COLO829 (cell line): ENCODE measurements around the gene ZC3H6.
"Not testable (repeated sequence)": the region's sequence is repeated elsewhere in the genome, so short reads cannot be mapped to it uniquely, and the experiment has no call there.

Source experiments
- DNase-seq: peaks from one replicate; pipeline ENCODE4 v3.0.0; 2012; ENCODE audit warnings: low spot score

The ZC3H6 gene

DNA sequence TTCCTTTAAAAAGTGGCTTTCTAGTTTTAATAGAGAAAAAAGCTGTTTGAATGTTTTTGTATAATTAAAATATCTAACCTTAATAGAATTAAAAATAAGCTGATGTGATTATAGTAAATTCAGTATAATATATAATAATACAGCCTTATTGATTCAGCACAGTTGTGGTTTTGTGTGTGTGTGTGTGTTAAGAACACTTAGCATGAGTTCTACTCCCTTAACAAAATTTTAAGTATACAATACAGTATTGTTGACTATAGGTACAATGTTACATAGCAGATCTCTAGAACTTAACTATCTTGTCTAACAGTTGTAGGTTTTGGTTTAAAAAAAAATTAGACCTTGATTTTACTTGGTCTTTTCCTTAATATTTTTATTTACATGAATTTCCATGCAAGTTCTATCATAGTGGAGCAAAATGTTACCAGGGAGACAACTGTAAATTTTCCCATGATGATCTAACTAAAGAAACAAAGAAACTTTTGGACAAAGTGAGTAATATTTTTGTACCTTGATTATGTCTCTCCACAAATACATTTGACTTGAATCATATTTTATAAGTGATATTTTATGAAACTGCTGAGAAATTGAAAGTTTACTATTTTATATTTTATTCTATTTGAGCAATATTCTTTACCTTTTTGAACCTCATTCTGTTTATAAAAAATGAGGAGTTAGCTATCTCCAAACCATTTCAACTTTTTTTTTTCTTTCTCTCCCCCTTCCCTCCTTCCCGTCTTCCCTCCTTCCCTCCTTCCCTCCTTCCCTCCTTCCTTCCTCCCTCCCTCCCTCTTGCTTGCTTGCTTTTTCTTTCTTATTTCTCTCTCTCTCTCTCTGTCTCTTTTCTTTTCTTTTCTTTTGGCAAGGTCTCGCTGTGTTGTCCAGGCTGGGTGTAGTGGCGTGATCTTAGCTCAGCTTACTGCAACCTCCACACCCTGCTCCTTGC lies 46.3 kb downstream of the ZC3H6 start:
- DNase-seq: no peak

DNA sequence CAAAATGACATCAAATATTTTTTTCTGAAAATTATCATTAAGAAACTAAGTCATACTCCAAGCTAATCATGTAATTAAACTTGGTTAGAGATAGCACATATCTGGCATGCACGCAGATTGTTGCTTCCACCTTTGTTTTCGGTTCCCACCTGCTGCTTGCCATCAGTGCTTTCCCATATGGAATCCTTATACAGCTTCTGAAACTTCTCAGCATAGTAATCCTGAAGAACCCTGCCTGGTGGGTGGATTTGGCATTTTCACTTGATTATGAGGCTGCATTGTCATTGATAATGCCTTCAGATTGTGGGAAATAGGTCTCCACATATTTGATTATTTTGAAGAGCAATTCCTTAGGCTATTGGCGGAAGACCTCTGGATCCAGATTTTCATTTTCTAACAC lies 47.5 kb downstream of the ZC3H6 start:
- DNase-seq: no peak

DNA sequence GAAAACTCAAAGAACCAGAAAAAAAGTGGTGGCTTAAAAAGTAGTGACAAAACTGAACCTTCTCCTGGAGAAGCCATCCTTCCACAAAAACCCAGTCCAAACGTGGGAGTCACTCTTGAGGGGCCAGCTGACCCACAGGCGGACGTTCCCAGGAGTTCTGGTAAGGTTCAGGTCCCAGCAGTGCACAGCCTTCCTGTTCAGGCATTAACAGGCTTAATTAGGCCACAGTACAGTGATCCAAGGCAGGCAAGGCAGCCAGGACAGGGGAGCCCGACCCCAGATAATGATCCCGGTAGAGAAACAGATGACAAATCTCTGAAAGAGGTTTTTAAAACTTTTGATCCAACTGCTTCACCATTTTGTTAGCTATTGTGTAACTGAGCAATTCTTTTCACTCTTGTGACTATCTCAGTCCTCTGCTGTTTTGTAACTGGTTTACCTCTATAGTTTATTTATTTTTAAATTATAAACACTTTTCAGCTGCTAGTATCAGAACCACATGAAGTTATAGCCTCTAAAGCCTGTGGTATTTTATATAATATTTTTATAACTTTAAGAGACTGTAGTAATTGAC lies 56.8 kb downstream of the ZC3H6 start:
- DNase-seq: no peak

DNA sequence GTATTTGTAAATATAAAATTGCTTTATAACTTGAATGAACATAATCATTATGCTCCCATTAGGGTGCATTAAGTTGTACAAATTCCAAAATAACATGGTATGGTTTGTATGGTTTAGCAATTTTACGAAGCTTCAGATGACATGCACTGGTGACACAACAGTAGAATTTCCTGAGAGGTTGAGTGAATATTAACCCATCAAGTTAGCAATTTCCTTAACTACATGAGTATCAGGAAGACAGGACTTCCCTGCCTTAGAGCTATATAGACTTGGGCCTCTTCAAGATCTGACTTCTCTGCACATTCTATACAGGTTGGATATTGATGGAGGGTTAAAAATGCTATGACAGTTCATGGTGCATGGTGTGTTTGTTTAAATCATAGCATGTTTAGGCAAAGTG lies 60.2 kb downstream of the ZC3H6 start:
- no peak for DNase-seq

DNA sequence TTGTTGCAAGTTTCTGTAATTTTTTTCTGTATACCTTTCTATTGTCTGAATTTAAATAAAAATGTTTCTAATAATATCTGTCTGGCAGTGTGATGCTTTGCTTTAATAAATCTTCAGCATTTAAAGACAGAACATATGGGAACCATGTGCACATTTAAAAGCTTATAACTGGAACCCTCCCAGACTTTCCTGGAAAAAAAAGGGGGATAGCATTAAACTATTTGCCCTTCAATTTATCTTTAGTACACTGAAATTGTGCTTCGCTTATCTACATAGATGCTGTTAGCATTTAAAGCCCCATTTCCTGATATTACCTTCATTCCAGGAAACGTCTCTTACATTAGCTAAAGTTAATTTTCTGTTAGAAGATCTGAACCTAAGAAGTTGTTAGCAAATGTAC lies 64.6 kb downstream of the ZC3H6 start:
- DNase-seq: no peak

DNA sequence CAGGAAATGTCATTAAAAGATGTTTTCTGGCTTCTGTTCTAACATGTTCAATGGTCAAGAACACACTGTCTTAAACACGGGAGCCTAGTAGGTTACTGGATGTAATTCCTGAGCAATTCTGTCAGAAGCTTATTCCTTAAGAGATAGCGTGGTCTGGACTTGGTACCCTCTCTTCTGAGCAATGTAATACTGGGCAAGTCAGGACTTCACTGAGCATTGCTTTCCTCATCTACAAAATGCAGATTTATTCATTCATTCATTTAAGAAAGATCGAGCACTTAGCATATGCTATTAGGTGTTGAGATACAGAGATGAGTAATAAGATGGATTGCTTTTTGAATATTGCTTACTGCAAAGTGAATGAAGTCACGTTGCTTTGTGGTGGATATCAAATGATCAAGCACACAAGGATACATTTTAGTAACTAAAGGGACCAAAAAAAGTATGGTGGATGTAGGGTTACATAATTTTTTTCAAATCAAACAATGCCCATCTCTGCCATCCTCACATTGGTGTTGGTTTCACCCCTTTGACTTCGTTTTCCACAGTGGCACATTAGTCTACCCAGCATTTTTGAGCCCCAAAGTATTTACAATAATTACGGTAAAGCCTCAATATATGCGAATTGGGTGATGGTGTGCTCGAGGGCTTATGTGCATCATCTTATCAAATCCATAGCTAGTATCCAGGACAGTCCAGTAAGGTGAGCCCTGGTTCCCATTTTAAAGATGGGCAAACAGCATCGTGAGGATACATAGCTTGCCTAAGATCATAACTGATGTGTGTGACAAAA lies 65.3 kb downstream of the ZC3H6 start:
- DNase-seq: no peak

DNA sequence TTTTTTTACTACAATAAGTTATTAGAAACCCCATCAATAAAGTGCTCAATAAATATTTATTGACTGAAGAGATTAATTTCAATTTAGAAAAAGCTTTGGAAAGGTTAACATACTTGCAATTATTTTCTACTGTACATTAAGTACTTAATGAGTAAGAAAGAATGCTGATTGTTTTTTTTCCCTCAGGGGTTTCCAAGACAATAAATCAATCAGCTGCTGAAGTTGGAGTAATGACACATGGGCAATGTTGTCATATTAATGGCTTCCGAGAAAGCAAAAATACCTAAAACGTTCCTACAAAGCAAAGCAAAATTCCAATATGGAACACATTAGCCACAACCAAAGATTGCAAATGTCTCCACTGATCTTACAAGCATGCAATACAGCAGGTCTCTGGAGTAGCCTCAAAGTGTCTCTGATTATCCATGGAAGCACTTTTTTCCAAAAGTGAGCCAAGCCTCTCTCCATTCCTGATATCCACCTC lies 66.7 kb downstream of the ZC3H6 start:
- no peak for DNase-seq

DNA sequence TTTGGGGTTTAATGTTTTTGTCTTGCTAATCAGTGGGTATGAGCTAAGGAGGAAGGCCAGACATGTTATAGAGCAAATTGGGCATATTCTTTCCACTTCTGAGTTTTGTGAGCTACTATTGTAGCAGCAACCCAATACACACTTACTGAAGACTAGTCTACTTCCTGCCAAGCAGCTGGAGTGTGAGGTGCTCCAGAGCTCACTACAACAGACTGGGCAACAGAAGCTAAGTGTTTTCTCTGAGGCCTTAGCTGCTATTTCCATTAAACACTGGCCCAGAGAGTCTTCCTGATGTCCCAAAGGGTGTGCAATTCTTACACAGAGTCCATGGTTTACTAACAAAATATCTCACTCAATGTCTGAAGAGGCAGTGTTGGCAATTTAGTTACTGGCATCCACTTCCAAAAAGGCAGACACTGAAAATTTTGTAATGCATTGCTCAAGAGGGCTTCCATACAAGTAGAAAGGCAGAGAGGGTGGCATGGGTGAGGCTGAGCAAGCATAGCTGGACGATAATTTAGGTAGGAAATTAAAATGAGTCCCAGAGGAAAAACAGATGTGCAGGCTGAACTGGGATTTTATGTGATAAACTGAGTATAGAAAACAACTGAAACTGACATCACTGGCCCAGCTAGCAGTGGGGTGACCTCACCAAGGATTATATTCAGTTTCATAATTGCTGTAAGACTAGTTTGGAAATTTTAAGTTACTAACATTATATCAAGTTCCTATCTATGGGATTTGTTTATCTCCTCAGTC lies 68.6 kb downstream of the ZC3H6 start:
- no peak for DNase-seq

DNA sequence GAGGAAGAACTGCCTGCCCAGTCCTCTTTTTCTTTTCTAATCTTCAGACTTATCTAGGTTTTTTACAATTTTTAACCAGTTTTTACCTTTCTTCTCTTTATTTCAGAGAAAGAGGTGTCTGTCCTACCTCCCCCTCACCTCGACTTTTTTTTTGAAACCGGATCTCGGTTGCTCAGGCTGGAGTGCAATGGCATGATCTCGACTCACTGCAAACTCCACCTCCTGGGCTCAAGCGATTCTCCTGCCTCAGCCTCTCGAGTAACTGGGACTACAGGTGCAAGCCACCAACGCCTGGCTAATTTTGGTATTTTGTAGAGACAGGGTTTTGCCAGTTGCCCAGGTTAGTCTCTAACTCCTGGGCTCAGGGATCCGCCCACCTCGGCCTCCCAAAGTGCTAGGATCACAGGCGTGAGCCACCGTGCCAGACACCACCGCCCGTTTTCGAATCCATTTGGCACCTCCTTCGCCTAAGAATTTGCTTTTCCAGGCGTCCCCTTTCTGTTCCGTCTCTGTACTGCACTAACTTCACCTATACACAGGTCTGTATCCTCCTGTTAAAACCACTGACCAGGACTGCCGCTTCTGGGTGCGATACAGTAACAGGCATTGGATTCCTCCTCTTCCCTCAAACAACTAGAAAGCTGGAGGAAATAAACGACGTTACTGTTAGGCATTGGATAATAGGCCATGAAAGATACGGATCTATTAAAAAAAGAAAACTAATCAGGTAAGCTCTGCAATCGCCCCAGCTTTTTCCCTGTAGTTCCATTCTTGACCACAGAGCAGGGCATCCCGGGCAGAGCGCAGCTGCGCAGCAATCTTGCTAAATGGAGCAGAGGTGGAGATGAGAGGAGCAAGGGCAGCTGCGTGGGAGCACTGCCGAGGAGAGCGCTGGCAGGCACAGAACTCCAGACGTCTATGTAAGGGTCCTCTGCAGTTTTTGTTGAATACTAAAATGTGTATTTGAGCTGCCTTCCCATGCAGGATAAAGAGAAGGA lies 69.9 kb downstream of the ZC3H6 start:
- DNase-seq: no peak

DNA sequence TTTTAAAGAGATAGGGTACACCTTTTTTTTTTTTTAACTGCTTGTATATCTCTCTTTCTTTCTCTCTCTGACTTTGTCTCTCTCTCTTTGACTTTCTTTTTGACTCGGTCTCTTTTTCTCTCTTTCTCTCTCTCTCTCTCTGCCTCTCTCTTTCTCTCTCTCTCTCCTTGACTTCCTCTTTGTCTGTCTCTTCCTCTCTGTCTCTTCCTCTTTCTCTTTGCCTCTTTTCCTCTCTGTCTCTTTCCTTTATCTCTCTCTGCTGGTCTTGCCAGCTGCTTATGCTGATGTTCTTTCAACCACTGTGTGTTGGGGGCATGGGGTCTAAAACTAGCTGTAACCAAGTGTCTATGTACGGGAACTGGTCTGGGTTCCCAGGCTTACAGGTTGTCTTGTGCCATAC lies 76.9 kb downstream of the ZC3H6 start:
- not testable (repeated sequence) for DNase-seq

DNA sequence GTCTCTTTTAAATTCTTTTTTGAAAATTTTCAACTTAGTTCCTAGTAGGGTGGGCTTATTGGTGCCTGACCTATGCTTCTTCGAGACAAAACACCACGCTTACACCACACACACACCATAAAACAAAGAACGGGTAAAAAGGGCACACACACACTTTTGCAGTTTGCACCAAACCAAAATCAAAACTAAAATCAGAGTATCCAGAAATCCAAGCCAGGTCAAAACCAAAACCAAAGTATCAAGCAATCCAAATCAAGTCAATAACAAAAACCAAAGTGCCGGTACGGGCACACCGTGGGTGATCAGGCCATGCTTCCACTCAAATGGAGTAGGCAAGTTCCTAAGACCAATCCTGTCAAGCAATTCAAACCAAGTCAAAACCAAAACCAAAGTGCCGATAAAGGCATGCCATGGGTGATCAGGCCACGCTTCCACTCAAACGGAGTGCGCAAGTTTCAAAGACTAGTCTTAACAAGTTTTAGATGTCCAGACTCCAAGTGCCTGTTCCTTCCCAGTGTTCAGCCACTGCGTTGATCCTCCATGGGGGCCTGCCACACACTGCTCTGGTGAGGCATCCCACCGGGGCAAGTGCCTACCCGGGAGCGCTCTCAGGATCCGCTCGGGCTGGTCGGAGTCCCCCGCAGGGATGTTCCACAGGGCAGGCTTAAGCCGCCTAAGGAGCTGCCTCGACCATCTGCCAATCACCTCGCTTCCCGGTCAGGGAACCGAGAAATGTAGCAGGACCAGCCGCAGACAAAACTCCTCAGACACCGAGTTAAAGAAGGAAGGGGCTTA lies 77.6 kb downstream of the ZC3H6 start:
- DNase-seq: not testable (repeated sequence)

DNA sequence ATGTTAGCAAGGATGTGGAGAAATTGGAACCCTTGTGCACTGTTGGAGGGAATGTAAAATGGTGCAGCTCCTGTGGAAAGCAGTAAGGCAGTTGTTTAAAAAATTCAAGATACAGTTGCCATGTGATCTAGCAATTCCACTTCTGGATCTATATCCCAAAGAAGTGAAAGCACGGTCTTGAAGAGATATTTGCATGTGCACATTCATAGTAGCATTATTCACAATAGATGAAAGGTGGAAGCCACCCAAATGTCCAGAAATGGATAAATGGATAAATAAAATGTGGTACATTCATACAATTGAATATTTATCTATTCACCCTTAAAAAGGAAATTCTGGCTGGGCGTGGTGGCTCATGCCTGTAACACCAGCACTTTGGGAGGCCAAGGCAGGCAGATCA lies 78.9 kb downstream of the ZC3H6 start:
- DNase-seq: not testable (repeated sequence)

DNA sequence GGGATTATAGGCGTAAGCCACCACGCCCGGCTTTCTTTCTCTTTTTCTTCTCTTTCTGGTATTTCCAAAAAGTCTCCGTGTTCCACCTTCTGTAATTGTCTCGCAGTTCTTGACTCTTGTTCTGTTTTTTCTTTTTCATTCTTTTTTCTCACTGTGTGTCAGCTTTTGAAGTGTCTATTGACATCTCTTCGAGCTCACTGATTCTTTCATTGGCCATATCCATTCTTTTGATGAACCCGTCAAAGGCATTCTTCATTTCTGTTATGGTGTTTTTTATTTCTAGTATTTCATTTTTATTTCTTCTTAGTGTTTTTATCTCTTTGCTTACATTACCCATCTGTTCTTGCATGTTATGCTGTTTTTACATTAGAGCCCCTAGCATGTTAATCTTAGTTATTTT lies 84.7 kb downstream of the ZC3H6 start:
- not testable (repeated sequence) for DNase-seq
